SIG-M5 (cell line): Measurements from ENCODE around the gene MPP3.
"Not testable (repeated sequence)": the region's sequence is repeated elsewhere in the genome, so short reads cannot be mapped to it uniquely, and the experiment has no call there.

Experiments used
- DNase-seq: peaks from one replicate; lab custom pipeline; 2025; lab: John Stamatoyannopoulos, UW

MPP3 gene

DNA sequence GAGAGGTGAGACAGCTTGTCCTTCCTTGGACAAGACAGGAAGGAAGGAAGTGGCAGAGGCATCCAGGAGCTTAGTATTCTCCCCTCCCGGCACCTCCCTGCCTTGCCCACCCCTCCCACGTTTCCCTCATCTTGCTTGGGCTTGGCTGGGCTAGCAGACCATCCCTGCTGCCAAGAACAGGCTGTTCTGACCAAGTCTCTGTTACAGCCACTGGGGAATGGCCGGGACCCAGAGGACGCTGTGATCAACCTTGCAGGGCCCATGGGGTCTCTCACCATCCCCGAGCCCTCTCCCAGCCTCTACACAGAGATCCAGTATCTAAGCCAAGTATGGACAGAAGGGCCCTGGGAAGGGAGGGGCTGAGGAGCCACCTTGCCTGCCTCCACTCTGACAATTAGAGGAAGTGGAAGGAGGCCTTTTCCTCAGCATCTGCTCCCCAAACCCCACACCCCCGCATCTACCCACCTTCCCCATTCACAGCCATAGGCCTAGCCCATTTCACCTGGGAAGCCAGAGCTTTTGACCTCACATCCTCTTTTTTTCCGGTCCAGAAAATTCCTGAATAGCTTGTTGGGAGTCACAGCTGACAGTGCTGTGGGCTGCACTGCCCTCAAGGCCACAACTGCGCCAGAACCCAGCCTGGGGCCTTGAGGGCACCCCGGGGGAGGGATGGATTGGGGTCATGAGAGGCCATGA lies 28.1 kb upstream of the MPP3 start:
- no peak for DNase-seq

DNA sequence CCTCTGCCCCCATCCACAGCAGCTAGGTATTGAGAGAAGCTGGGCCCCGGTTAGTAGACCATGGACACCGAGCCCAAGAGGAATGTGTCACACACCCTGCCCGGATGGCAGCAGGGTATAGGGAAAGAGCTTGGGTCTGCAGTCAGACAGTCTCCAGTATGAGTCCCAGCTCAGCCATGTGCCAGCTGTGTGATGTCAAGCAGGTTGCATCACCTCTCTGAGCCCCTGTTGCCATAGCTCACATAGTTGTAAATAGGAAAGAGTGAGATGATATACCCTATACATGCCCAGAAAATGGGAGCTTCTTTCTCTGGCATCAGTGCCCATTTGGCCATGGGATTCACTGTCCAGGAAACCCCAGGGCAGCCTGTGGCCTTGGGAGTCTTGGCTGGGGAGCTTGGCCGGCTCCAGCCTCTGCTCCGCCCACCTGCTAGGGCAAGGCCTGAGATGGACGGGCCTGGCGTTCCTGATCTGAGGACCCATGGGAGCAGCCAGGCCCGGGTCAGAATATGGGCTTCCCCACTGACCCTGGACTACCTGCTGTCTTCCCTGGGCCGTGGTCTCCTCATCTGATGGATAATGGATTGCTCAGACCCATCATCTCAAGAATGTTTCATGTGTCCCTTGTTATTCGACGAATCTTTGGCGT lies 27.3 kb upstream of the MPP3 start:
- DNase-seq, result no peak

DNA sequence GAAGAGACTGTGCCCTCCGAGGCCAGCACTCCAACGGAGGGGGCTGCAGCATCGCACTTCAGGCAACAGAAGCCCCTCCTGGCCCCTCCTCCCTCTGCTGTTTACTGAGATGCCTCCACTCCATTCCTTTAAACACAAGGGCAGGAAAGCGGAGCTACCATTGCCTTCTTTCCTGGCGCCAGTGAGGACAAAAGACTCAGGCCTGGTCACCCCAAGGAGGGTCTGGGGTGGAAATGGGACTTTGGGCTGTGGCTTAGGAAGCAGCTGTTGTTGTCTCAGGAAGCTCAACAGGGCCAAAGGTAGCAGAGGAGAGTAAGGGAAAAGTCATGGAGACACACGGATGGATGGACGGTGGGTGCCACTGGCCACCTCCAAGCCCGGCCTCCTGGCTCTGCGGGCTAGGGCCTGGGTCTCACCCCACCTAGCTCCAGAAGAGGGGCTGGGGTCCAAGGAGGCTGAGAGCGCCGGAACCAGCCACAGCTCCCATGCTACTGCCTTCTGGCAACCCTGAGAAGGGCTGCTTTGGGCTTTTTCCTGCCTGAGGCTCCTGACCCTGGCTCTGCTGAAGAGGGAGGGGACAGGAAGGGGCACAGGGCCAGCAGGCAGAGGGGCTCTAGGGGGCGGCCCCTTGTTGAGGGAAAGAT lies 25.1 kb upstream of the MPP3 start:
- no peak for DNase-seq

DNA sequence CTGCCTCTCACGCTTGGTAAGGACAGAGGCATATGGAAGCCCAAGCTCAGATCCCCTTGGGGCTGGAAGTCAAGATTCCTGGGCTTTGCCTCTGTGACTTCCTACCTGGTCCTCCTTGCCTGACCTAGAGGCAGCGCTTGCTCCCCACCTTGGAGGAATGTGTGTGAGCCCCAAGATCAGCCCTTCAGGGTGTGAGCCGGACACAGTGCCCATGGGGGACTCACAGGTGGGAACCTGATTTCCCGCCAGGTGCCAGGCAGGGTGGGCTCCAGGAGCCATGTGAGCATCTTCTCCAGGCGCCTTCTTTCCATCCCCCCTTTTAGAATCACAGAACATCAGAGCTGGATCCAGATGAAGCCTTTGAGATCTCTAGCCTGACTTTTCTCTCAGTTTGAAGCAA lies 24.2 kb upstream of the MPP3 start:
- no peak for DNase-seq

DNA sequence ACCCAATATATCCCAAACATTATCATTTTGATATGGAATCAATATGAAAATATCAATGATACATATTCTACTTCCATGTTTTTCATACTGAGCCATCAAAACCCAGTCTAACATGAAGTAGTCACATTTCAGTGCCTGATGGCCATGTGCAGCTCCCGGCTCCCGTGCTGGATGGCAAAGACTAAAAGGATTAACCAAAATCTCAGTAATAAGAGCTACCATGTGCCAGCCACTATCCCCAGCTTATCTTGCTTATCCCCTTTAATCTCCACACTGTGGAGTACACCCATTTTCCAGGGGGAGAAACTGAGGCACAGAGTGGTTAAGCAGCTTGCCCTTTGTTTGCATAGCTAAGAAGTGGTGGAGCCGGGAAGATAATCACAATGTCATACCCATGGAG lies 23.2 kb upstream of the MPP3 start:
- no peak for DNase-seq

DNA sequence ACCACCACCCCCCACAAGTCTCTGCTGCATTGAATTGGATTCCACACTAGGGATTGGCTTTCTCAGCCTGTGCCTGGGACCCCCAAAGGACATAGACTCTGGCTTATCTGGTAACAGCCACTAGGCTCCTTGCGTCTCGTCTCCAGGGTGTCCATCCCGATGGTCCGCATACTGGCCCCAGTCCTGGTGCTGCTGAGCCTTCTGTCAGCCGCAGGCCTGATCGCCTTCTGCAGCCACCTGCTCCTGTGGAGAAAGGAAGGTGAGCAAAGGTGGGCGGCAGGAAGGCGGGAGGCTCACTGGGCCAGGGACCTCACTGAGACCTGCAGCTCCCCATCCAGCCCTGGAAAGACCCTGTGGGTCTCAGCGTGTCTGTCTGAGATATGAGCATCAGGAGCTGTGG lies 22.1 kb upstream of the MPP3 start:
- DNase-seq, result no peak

DNA sequence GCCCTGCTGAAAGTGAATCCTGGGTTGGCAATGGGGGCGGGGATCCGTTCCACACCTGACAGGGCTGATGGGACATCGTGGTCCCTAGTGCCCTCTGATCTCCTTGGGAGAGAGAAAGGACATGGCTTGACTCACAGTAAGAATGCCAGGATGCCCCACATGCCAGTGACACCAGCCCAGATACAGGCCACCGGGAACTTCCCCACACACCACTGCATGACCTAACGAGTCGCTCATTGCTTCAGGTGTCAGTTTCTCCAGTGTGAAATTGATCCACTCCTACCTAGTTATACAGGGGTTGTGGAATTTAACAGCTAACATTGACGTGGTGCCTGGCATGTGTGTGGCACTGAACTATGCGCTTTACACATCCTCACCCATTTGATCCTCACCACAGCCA lies 21.6 kb upstream of the MPP3 start:
- no peak for DNase-seq

DNA sequence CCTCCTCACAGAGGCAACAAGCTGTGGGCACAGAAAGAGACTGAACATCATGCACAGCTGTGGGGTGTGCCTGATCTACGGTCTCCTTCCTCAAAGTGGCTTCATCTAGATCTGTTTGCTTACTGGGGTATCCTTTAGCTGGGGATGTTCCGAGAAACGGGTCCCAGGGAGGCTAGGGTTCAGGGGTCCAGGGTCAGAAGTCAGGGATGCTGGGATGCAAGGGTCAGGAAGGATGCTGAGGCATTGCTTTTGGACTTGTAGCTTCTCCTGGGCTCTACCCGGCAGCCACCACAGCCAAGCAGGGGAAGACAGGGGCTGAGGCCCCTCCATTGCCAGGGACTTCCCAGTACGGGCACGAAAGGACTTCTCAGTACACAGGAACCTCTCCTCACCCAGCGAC lies 20.6 kb upstream of the MPP3 start:
- no peak for DNase-seq

DNA sequence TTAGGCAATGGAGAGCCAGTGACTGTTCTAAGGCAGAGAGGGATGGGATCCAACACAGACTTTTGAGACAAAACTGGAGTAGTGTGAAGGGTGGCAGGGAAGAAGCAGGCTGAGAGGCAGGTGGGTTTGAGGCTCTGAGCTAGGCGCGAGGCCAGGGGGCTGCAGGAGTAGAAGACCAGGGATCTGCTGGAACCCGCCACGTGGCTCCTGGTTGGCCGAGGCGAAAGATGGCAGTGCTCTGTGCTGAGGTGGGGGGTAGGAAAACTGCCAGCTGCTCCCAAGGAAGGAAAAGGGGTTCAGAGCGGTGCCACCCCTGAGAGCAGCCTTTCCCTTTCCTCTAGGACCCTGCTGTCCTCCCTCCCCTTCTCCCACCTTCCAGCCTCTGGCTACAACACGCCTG lies 19.6 kb upstream of the MPP3 start:
- no peak for DNase-seq

DNA sequence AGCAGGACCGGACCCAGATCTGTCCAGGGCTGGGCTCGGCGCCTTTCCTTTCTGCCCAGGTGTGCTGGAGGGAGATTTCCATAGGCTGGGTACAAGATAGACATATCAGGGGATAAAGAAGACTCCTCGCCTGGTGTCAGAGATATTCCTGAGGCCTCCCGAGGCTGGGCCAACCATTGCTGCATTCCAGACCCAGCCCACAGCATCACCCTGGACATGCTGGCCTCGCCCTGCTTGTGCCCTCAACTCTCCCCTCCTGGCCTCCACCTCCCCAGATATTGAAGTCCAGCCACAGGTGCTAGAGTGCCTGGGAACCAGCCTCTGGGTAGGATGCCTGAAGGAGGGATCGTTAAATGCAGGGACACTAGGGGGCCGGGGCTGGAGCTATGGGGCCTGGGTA lies 16.2 kb upstream of the MPP3 start:
- no peak for DNase-seq

DNA sequence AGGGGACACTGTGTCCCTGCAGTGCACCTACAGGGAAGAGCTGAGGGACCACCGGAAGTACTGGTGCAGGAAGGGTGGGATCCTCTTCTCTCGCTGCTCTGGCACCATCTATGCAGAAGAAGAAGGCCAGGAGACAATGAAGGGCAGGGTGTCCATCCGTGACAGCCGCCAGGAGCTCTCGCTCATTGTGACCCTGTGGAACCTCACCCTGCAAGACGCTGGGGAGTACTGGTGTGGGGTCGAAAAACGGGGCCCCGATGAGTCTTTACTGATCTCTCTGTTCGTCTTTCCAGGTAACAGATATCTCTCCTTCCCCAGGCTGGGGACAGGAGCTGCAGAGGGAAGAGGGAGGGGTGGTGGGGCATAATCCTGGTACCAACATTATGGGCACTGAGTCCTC lies 15.7 kb upstream of the MPP3 start:
- DNase-seq, result no peak

DNA sequence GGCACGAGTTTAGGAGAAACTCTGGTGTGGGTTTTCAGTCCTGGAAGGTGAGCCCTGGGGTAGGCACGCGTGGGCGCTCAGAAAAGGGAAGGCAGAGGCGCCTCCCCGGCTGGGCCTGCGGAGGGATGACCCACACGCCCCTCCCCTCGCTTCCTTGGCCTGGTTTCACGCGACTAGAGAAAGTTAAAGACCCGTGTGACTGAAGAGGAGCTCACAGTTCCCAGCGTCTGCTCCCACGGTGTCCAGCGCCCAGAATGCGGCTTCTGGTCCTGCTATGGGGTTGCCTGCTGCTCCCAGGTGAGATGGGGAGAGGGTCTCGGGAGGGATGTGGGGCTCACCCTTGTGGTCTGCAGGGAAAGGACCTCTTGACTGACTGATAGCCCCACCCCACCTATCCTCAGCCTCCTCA lies 14.0 kb upstream of the MPP3 start, which contains the start of gene CD300LG:
Gene CD300LG, plus strand, starts transcription at position 214 of the 409 bp plus-strand sequence. Its CDS starts 41 bp downstream, at position 255.
- DNase-seq, result no peak

DNA sequence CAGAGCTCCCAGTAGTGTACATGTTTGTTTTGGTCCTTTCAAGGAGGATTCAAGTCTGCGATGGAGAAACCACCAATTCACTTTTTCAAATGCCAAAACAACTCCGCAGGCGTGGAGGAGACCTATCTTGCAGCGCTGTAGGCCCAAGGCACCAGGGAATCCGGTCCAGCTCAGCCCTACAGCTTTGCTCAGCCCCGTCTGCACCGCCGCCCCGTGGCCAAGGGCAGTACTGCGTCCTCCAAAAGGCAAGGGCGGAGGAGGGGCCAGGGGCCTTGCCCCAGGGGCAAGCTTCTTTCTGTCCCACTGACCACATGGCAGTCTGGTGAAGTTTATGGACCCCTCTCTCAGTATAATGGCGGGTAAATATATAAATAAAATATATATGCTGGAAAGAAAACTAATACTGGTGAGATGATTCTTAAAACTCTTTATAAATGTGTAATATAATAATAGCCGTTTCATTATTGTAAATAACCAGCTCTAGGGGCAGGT lies 13.3 kb upstream of the MPP3 start:
- no peak for DNase-seq

DNA sequence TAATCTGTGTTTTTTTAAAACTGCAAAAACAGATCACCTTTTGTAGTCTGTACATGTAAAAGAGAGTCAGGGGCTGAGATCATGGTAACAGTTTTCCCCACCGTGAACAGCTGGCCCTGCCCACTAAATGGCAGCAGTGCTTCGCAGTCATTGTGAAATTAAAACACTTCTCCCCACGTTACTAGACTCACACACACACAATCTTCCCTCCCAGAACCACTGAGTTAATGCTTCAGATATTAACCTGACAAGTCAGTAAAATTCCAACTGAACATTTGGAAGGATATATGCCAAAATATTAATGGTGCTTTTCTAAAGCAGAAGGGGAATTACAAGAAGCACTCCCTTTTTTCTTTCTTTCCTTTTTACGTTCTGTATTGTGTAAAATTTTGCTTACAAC lies 12.8 kb upstream of the MPP3 start:
- no peak for DNase-seq

DNA sequence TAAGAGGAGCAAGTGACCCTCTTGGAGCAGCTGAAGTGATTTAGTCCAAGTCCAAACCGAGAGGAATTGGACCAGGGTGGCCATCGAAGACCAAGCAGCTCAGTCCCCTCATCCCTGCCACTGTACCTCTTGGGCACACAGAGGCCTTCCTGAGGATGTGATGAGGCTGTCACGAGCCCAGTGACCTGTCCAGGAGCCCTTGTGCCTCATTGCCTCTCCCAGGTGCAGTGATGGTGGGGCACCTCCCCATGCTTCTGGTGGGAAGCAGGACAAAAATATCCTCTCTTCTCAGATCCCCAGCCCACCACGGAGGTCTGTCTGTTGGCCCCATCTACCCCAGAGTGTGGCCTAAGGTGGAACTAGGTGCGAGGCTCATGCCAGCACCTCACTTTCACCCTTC lies 11.3 kb upstream of the MPP3 start:
- no peak for DNase-seq

DNA sequence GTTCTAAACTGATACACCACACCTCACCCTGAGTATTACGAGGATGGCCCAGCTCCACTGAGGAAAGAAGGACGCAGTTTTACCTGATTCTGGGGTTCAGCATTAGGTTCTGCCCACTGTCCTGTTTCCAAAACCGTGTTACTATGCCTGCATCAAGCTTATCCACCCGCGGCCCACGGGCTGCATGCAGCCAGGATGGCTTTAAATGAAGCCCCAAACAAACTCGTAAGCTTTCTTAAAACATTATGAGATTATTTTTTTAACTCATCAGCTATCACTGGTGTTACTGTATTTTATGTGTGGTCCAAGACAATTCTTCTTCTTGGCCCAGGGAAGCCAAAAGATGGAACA lies 10.0 kb upstream of the MPP3 start:
- DNase-seq, result no peak

DNA sequence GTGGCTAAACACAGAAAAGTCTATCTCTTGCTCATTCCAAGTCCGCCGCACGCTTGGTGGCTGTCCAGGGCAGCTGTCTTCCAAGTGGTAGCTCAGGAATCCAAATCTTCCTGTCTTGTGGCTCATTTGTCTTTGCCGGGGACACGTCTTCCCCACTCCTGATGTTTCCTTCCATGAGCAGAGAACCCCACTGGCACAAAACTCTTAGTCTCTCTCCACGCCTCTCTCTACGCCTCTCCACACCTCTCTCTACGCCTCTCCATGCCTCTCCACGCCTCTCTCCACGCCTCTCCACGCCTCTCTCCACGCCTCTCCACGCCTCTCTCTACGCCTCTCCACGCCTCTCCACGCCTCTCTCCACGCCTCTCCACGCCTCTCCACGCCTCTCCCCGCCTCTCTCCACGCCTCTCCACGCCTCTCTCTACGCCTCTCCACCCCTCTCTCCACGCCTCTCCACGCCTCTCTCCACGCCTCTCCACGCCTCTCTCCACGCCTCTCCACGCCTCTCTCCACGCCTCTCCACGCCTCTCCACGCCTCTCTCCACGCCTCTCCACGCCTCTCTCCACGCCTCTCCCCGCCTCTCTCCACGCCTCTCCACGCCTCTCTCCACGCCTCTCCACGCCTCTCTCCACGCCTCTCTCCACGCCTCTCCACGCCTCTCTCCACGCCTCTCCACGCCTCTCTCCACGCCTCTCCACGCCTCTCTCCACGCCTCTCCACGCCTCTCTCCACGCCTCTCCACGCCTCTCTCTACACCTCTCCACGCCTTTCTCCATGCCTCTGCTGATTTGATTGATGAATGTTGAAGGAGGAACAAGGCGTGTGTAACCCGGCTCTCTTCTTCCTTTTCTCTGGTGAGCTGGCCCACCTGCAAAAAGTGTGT lies 9.4 kb upstream of the MPP3 start:
- not testable (repeated sequence) for DNase-seq

DNA sequence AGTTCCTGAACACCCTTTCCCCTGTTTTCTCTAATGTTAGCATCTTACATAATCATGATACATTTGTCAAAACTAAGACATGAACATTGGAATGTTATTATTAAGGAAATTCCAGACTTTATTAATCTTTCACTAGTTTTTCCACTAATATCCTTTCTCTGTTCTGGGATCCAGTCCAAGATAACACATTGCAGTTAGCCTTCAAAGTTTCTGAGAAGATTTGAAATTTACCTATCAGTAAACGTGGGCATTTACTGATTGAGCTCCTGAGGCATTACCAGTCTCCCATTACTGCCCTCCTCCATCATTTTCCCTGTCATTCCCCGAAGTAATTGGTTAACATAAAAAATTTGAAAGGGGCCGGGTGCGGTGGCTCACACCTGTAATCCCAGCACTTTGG lies 8.3 kb upstream of the MPP3 start:
- no peak for DNase-seq

DNA sequence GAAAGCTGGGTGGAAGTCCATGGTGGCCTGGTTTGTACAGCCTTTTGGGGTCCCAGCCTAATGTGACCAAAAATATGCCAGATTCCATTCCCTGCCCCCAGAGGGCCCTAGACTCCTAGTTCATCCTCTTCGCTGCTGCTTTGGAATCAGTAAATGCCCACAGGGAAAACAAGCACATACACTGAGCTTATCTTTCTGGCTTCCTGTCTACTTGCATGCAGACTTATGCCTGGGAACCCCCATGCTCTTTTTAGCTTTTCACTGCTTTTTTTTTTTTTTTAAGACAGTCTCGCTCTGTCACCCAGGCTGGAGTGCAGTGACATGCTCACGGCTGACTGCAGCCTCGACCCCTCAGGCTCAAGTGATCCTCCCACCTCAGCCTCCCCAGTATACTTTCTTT lies 7.9 kb upstream of the MPP3 start:
- DNase-seq, result no peak

DNA sequence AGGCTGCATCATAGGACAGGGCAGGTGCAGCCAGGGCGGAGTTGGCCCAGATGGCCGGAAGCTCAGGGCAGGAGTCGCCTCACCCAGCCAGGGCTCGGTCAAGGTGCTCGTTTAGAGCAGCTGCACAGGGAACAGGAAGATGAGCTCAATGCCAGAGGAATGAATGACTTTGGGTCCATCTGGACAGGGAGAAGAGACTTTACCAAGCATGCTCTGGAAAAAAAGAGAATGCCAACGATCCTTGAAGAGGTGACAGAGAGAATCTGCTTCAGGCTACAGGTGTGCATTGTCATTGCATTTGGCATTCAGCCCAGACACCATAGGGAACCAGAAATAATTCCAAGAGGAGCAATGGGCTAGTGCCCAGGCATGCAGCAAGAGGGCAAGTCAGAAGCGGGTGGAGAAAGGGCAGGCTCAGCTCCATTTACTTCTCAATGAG lies 6.7 kb upstream of the MPP3 start:
- no peak for DNase-seq

DNA sequence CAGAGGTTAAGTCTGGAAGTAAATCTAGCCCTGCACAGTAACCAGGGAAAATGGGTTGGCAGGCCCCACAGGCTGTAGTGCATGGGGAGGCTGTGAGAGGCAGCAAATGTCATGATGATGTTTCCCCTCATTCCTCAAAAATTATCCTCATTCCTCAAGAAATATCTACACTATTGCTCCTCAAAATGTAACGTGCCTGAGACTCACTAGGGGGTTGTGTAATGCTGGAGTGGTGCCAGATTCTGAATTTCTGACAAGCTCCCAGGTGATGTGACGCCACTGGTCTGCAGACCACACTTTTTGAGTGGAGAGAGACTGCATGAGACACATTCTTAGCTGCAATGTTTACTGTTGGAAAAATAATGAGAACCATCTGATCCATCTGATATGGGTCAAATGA lies 1.2 kb upstream of the MPP3 start:
- no peak for DNase-seq
